WTC11 (cell line): ENCODE measurements around the gene UBAC2. TPM values are rescaled to one million over a fixed set of nuclear protein-coding genes. Genes with fewer than 3 reads are reported as not detected.

Experiments
- ATAC-seq: fragments of 200-7000 bp; cut with Tn5 transposase; 2 replicates; pipeline ENCODE4 v1.10.0; 2021; ENCODE audit warnings: mild to moderate bottlenecking, moderate library complexity
- CTCF ChIA-PET: fragments of 300-600 bp; sonication (Branson Sonifier 250); formaldehyde crosslinking; loops from one replicate; lab custom pipeline; 2021; ENCODE audit warnings: antibody characterized with exemption; lab: Charles Lee
- POLR2A ChIA-PET: fragments of 350-600 bp; sonication (Branson Sonifier 250); formaldehyde crosslinking; loops from one replicate; lab custom pipeline; 2021; ENCODE audit warnings: antibody characterized with exemption; lab: Charles Lee
- DNase-seq: peaks from one replicate; pipeline ENCODE4 v3.0.0; 2021; ENCODE audit warnings: low spot score
- H3K27ac Mint-ChIP-seq: 2 replicates; pipeline ENCODE4 v1.8.0; 2021; ENCODE audit warnings: mixed read lengths
- H3K27me3 Mint-ChIP-seq: 2 replicates; pipeline ENCODE4 v1.8.0; 2021; ENCODE audit warnings: low read depth, mild to moderate bottlenecking, moderate library complexity, mixed read lengths
- H3K36me3 Mint-ChIP-seq: 2 replicates; pipeline ENCODE4 v1.8.0; 2021; ENCODE audit warnings: mixed read lengths
- H3K4me1 Mint-ChIP-seq: 2 replicates; pipeline ENCODE4 v1.8.0; 2022; ENCODE audit warnings: mixed read lengths
- H3K4me3 Mint-ChIP-seq: 2 replicates; pipeline ENCODE4 v1.8.0; 2021; ENCODE audit warnings: mild to moderate bottlenecking, moderate library complexity, mixed read lengths
- H3K9me3 Mint-ChIP-seq: 2 replicates; pipeline ENCODE4 v1.8.0; 2021; ENCODE audit warnings: mixed read lengths
- CREB1 ChIP-seq: sonication (generic); formaldehyde crosslinking; IDR thresholded peaks from 2 replicates; pipeline ENCODE4 v1.8.0; 2023; ENCODE audit warnings: mild to moderate bottlenecking, missing genetic modification reagents
- CREM ChIP-seq: sonication (generic); formaldehyde crosslinking; IDR thresholded peaks from 2 replicates; pipeline ENCODE4 v1.8.1; 2022; ENCODE audit warnings: mild to moderate bottlenecking, missing genetic modification reagents, moderate library complexity
- ESRRA ChIP-seq: sonication (generic); formaldehyde crosslinking; IDR thresholded peaks from 2 replicates; pipeline ENCODE4 v1.8.1; 2022; ENCODE audit warnings: mild to moderate bottlenecking, missing genetic modification reagents, borderline replicate concordance
- FOXJ3 ChIP-seq: sonication (generic); formaldehyde crosslinking; IDR thresholded peaks from 2 replicates; pipeline ENCODE4 v1.9.0; 2021; ENCODE audit warnings: missing genetic modification reagents, mild to moderate bottlenecking, borderline replicate concordance
- FOXK1 ChIP-seq: sonication (generic); formaldehyde crosslinking; IDR thresholded peaks from 2 replicates; pipeline ENCODE4 v1.8.0; 2022; ENCODE audit warnings: mild to moderate bottlenecking, moderate library complexity, missing genetic modification reagents
- GTF2I ChIP-seq: fragments of 250-450 bp; sonication (Bioruptor Pico); conservative IDR thresholded peaks from 2 replicates; pipeline ENCODE4 v1.4.0; 2021; ENCODE audit warnings: mild to moderate bottlenecking
- JAZF1 ChIP-seq: fragments of 250-450 bp; sonication (Bioruptor Pico); IDR thresholded peaks from 2 replicates; pipeline ENCODE4 v1.9.0; 2021; ENCODE audit warnings: moderate library complexity, mild to moderate bottlenecking, inconsistent platforms
- PRRX2 ChIP-seq: fragments of 250-450 bp; sonication (Bioruptor Pico); IDR thresholded peaks from 2 replicates; pipeline ENCODE4 v1.8.0; 2021; ENCODE audit warnings: mild to moderate bottlenecking
- RELA ChIP-seq: sonication (generic); formaldehyde crosslinking; IDR thresholded peaks from 2 replicates; pipeline ENCODE4 v1.8.1; 2022; ENCODE audit warnings: missing genetic modification reagents, mild to moderate bottlenecking, borderline replicate concordance
- TEAD1 ChIP-seq: sonication (generic); formaldehyde crosslinking; IDR thresholded peaks from 2 replicates; pipeline ENCODE4 v1.8.0; 2022; ENCODE audit warnings: mild to moderate bottlenecking, missing genetic modification reagents
- TEAD4 ChIP-seq: sonication (generic); formaldehyde crosslinking; IDR thresholded peaks from 2 replicates; pipeline ENCODE4 v1.8.0; 2022; ENCODE audit warnings: mild to moderate bottlenecking, missing genetic modification reagents
- TP53 ChIP-seq: sonication (generic); formaldehyde crosslinking; IDR thresholded peaks from 2 replicates; pipeline ENCODE4 v1.8.1; 2023; ENCODE audit warnings: mild to moderate bottlenecking, missing genetic modification reagents
- ZNF232 ChIP-seq: sonication (generic); formaldehyde crosslinking; IDR thresholded peaks from 2 replicates; pipeline ENCODE4 v1.8.0; 2022; ENCODE audit warnings: mild to moderate bottlenecking, missing genetic modification reagents
- total RNA-seq: library from RNA; stranded (reverse); gene quantifications from 3 replicates; pipeline ENCODE4 v1.2.3, GENCODE V29; 2021
- TF ChIP-seq, protein P1 (sequence below): sonication (generic); formaldehyde crosslinking; IDR thresholded peaks from 2 replicates; pipeline ENCODE4 v1.8.0; 2022; ENCODE audit warnings: mild to moderate bottlenecking, missing genetic modification reagents
- TF ChIP-seq, protein P2 (sequence below): sonication (generic); formaldehyde crosslinking; IDR thresholded peaks from 2 replicates; pipeline ENCODE4 v1.8.1; 2022; ENCODE audit warnings: low read depth, missing genetic modification reagents, borderline replicate concordance
- TF ChIP-seq, protein P3 (sequence below): sonication (generic); formaldehyde crosslinking; IDR thresholded peaks from 2 replicates; pipeline ENCODE4 v1.8.1; 2023; ENCODE audit warnings: mild to moderate bottlenecking, missing genetic modification reagents
- TF ChIP-seq, protein P4 (sequence below): sonication (generic); formaldehyde crosslinking; IDR thresholded peaks from 2 replicates; pipeline ENCODE4 v1.8.0; 2022; ENCODE audit warnings: mild to moderate bottlenecking, missing genetic modification reagents
- TF ChIP-seq, protein P5 (sequence below): sonication (generic); formaldehyde crosslinking; IDR thresholded peaks from 2 replicates; pipeline ENCODE4 v1.8.1; 2022; ENCODE audit warnings: mild to moderate bottlenecking, missing genetic modification reagents, moderate library complexity, borderline replicate concordance
- TF ChIP-seq, protein P6 (sequence below): fragments of 250-450 bp; sonication (Bioruptor Pico); IDR thresholded peaks from 2 replicates; pipeline ENCODE4 v1.9.0; 2021; ENCODE audit warnings: moderate library complexity, mild to moderate bottlenecking, inconsistent platforms, borderline replicate concordance
- TF ChIP-seq, protein P7 (sequence below): sonication (generic); formaldehyde crosslinking; IDR thresholded peaks from 2 replicates; pipeline ENCODE4 v1.8.0; 2022; ENCODE audit warnings: missing genetic modification reagents

UBAC2 gene
- total RNA-seq, 1 experiment from 2014 or later: 64.7 TPM

DNA sequence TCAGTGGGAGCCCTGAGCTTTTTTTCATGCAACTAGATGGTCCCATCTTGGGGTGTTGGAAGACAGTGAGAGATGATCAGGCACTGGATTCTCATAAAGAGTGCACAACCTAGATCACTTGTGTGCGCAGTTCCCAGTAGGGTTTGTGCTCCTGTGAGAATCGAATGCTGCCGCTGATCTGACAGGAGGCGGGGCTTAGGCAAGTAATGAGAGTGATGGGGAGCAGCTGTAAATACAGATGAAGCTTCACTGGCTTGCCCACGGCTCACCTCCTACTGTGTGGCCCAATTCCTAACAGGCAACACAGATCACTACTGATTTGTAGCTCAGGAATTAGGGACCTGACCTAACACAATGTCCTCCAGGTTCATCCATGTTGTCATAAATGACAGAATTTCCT, 43.6 kb upstream of the UBAC2 start:
- ATAC-seq: no peak
- Mint-ChIP-seq H3K9me3 (no peaks in the 10 kb centered on the region), H3K27ac (no peak overlapping the region), H3K27me3 (no peaks in the 10 kb centered on the region)
- POLR2A ChIA-PET: no interaction called here
- TF ChIP-seq CREM (CRISPR knock-in tag): no peak
- TF ChIP-seq, protein P1, sequence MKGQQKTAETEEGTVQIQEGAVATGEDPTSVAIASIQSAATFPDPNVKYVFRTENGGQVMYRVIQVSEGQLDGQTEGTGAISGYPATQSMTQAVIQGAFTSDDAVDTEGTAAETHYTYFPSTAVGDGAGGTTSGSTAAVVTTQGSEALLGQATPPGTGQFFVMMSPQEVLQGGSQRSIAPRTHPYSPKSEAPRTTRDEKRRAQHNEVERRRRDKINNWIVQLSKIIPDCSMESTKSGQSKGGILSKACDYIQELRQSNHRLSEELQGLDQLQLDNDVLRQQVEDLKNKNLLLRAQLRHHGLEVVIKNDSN (CRISPR knock-in tag): no peak
- no peak for TF ChIP-seq GTF2I (CRISPR knock-in tag)
- TF ChIP-seq, protein P2, sequence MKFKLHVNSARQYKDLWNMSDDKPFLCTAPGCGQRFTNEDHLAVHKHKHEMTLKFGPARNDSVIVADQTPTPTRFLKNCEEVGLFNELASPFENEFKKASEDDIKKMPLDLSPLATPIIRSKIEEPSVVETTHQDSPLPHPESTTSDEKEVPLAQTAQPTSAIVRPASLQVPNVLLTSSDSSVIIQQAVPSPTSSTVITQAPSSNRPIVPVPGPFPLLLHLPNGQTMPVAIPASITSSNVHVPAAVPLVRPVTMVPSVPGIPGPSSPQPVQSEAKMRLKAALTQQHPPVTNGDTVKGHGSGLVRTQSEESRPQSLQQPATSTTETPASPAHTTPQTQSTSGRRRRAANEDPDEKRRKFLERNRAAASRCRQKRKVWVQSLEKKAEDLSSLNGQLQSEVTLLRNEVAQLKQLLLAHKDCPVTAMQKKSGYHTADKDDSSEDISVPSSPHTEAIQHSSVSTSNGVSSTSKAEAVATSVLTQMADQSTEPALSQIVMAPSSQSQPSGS (CRISPR knock-in tag): no peak
- no peak for TF ChIP-seq TEAD1 (CRISPR knock-in tag)
- no peak for TF ChIP-seq FOXK1
- no peak for TF ChIP-seq ZNF232 (CRISPR knock-in tag)
- TF ChIP-seq JAZF1 (CRISPR knock-in tag): no peak
- no peak for TF ChIP-seq RELA (CRISPR knock-in tag)
- TF ChIP-seq ESRRA (CRISPR knock-in tag): no peak
- TF ChIP-seq, all 79 proteins: peak for 0
- Mint-ChIP-seq H3K4me1 (no peaks in the 10 kb centered on the region), H3K4me3 (no peak overlapping the region), H3K36me3 (no peaks in the 10 kb centered on the region)
- CTCF ChIA-PET: interaction anchor here (0.9 kb wide), 1 partner anchor 20 kb away, joined by 3 read pairs; no protein-coding TSS in a partner anchor
- DNase-seq: no peak

DNA sequence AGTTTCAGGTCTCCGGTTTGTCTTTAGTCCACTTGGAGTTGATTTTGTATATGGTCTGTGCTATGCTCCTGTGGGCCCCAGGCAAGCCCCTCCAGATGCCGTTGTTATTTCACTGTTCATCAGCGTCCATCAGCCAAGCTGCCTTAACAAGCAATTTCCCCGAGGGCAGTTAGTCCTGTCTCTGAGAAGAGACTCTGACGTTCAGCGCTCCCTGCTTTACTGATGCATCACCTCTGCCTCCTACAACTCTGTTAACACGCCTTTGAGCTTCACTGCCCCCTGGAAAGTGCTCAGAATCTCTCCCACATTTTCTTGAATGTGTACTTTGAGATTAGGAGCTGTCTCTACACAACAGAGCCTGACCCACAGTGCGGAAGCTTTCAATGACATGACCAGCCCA, 41.8 kb upstream of the UBAC2 start:
- ChIA-PET CTCF (no interaction called here), POLR2A (no interaction called here)
- Mint-ChIP-seq H3K36me3 (no peaks in the 10 kb centered on the region), H3K9me3 (no peaks in the 10 kb centered on the region), H3K4me3 (no peak overlapping the region), H3K4me1 (no peaks in the 10 kb centered on the region), H3K27ac (no peak overlapping the region), H3K27me3 (no peaks in the 10 kb centered on the region)
- no peak for DNase-seq
- ATAC-seq: no peak
- TF ChIP-seq ESRRA (CRISPR knock-in tag) (no peak), PRRX2 (CRISPR knock-in tag) (no peak), CREM (CRISPR knock-in tag) (no peak), TP53 (CRISPR knock-in tag) (no peak), FOXJ3 (CRISPR knock-in tag) (no peak), GTF2I (CRISPR knock-in tag) (no peak), CREB1 (CRISPR knock-in tag) (no peak), TEAD4 (CRISPR knock-in tag) (no peak)
- TF ChIP-seq, protein P2 (CRISPR knock-in tag): no peak
- TF ChIP-seq, protein P3, sequence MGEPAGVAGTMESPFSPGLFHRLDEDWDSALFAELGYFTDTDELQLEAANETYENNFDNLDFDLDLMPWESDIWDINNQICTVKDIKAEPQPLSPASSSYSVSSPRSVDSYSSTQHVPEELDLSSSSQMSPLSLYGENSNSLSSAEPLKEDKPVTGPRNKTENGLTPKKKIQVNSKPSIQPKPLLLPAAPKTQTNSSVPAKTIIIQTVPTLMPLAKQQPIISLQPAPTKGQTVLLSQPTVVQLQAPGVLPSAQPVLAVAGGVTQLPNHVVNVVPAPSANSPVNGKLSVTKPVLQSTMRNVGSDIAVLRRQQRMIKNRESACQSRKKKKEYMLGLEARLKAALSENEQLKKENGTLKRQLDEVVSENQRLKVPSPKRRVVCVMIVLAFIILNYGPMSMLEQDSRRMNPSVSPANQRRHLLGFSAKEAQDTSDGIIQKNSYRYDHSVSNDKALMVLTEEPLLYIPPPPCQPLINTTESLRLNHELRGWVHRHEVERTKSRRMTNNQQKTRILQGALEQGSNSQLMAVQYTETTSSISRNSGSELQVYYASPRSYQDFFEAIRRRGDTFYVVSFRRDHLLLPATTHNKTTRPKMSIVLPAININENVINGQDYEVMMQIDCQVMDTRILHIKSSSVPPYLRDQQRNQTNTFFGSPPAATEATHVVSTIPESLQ: no peak
- TF ChIP-seq, protein P4, sequence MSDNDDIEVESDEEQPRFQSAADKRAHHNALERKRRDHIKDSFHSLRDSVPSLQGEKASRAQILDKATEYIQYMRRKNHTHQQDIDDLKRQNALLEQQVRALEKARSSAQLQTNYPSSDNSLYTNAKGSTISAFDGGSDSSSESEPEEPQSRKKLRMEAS: no peak
- TF ChIP-seq, protein P5, sequence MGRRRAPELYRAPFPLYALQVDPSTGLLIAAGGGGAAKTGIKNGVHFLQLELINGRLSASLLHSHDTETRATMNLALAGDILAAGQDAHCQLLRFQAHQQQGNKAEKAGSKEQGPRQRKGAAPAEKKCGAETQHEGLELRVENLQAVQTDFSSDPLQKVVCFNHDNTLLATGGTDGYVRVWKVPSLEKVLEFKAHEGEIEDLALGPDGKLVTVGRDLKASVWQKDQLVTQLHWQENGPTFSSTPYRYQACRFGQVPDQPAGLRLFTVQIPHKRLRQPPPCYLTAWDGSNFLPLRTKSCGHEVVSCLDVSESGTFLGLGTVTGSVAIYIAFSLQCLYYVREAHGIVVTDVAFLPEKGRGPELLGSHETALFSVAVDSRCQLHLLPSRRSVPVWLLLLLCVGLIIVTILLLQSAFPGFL (CRISPR knock-in tag): no peak
- TF ChIP-seq, protein P6, sequence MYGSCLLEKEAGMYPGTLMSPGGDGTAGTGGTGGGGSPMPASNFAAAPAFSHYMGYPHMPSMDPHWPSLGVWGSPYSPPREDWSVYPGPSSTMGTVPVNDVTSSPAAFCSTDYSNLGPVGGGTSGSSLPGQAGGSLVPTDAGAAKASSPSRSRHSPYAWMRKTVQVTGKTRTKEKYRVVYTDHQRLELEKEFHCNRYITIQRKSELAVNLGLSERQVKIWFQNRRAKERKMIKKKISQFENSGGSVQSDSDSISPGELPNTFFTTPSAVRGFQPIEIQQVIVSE (CRISPR knock-in tag): no peak
- TF ChIP-seq, protein P7, sequence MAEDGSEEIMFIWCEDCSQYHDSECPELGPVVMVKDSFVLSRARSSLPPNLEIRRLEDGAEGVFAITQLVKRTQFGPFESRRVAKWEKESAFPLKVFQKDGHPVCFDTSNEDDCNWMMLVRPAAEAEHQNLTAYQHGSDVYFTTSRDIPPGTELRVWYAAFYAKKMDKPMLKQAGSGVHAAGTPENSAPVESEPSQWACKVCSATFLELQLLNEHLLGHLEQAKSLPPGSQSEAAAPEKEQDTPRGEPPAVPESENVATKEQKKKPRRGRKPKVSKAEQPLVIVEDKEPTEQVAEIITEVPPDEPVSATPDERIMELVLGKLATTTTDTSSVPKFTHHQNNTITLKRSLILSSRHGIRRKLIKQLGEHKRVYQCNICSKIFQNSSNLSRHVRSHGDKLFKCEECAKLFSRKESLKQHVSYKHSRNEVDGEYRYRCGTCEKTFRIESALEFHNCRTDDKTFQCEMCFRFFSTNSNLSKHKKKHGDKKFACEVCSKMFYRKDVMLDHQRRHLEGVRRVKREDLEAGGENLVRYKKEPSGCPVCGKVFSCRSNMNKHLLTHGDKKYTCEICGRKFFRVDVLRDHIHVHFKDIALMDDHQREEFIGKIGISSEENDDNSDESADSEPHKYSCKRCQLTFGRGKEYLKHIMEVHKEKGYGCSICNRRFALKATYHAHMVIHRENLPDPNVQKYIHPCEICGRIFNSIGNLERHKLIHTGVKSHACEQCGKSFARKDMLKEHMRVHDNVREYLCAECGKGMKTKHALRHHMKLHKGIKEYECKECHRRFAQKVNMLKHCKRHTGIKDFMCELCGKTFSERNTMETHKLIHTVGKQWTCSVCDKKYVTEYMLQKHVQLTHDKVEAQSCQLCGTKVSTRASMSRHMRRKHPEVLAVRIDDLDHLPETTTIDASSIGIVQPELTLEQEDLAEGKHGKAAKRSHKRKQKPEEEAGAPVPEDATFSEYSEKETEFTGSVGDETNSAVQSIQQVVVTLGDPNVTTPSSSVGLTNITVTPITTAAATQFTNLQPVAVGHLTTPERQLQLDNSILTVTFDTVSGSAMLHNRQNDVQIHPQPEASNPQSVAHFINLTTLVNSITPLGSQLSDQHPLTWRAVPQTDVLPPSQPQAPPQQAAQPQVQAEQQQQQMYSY (CRISPR knock-in tag): no peak
